ENCODE data around the gene SZRD1. TPM values are rescaled to one million over a fixed set of nuclear protein-coding genes. Genes with fewer than 3 reads are reported as not detected.
"Not testable (repeated sequence)": the region's sequence is repeated elsewhere in the genome, so short reads cannot be mapped to it uniquely, and the experiment has no call there.

SZRD1 gene
- total RNA-seq: 100 to 1,000 TPM; 172 to 204 TPM

- Mint-ChIP-seq H3K27me3 (no peaks in the 10 kb centered on the region), H3K4me3 (peak within 1 kb of the TSS; percentile 97), H3K27ac (peak within 1 kb of the TSS; percentile 98), H3K36me3 (ENCODE audit: low read depth) (peaks cover 34% of the 10 kb centered on the region), H3K4me1 (peaks cover 17% of the 10 kb centered on the region), H3K9me3 (no peaks in the 10 kb centered on the region)
- peak; percentile 84 for ATAC-seq (replicated peaks)
Measured at GRCh38 chr1:16366722-16367257, at the start of gene SZRD1. Gene SZRD1 (plus strand): TSS chr1:16367242. CDS start chr1:16367258, 16 bp downstream.

DNA sequence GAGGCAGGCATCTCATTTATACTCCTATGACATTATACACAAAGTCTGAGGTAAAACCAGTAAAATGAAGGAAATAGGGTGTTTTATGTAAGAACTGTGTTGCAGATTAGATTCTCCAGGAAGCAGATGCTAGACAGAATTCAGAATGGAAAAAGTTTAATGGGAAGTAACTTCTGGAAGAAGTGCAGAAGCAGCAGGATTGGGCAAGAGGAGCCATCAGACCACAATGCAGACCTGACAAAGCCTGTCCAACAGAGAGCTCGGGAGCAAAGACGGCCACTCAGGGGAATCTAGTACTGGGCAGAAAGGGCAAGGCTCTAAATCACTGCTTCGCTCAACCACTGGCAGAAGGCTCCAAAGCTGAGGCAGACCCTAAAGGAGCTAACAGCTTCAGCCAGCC, 48.5 kb upstream of the SZRD1 start:
- Mint-ChIP-seq H3K27ac (no peak overlapping the region), H3K27me3 (no peaks in the 10 kb centered on the region), H3K9me3 (no peaks in the 10 kb centered on the region), H3K4me1 (peaks cover 13% of the 10 kb centered on the region), H3K4me3 (no peak overlapping the region), H3K36me3 (ENCODE audit: low read depth) (peaks cover 46% of the 10 kb centered on the region)
- no peak for ATAC-seq (replicated peaks)

DNA sequence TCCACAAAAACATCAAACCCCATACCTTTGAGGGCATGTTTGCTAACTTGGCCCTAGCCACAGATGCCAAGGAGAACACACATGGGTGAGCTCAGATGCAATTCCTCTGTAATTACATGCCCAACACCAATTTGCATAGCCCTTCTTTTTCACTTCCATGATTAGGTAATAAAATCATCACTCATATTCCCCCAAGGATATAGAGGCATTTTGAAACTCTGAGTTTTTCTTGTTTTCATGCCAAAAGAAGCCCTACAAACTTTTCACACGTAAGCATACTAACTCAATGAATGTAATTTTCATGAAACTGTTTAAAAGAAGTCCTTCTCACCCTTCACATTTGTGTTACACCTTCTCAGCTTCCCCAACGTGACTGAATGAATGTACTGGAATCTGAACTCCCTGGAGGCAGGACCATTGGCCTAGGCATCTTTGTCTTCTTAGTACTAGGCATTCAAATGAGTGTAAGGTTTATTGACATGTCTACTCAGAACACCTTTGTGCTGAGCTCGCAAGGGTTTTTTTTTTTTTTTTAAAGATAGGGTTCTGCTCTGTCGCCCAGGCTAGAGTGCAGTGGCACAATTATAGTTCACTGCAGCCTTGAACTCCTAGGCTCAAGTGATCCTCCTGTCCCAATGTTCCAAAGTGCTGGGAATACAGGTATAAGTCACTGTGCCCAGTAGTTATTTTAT, 45.7 kb upstream of the SZRD1 start:
- no peak overlapping the region for H3K27ac Mint-ChIP-seq
- H3K36me3 Mint-ChIP-seq (ENCODE audit: low read depth): peaks cover 31% of the 10 kb centered on the region
- no peaks in the 10 kb centered on the region for H3K27me3 Mint-ChIP-seq
- no peak for ATAC-seq (replicated peaks)
- H3K4me3 Mint-ChIP-seq: no peak overlapping the region
- H3K9me3 Mint-ChIP-seq: no peaks in the 10 kb centered on the region
- peaks cover 13% of the 10 kb centered on the region for H3K4me1 Mint-ChIP-seq

GRCh38 chr1:16324456-16324890, 42.6 kb upstream of the SZRD1 start:
- Mint-ChIP-seq H3K27ac (no peak overlapping the region), H3K4me1 (peaks cover 4% of the 10 kb centered on the region), H3K27me3 (no peaks in the 10 kb centered on the region), H3K9me3 (no peaks in the 10 kb centered on the region), H3K4me3 (no peak overlapping the region), H3K36me3 (ENCODE audit: low read depth) (peaks cover 29% of the 10 kb centered on the region)
- ATAC-seq (replicated peaks): no peak

DNA sequence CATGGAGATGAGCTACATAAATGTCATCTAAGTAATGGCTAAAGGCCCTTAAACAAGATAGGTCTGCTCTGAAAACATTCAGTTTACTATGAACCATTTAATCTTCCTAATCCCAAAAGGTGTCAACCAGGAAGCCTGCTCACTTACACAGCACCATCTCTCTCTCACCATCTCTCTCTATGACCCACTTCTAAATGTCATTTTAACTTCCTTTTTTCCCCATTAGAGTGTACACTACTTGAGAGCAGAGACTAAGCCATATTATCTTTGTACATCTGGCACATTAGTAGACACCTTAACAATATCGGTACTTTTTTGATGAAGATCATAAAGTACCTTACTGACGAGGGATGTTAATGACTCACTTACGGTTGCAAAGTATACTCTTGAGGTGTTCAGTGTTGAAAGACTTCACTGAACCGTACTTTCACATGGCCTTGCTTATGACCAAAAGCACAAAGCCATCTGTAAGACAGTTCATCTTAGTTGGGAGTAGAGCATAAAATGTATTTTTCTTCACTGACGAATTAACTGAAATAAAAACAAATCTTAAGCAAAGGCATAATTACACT, 40.1 kb upstream of the SZRD1 start:
- H3K27ac Mint-ChIP-seq: peak overlapping the region; percentile 1
- no peaks in the 10 kb centered on the region for H3K27me3 Mint-ChIP-seq
- ATAC-seq (replicated peaks): no peak
- H3K4me3 Mint-ChIP-seq: no peak overlapping the region
- no peaks in the 10 kb centered on the region for H3K9me3 Mint-ChIP-seq
- H3K36me3 Mint-ChIP-seq (ENCODE audit: low read depth): peaks cover 29% of the 10 kb centered on the region
- peaks cover 4% of the 10 kb centered on the region for H3K4me1 Mint-ChIP-seq

DNA sequence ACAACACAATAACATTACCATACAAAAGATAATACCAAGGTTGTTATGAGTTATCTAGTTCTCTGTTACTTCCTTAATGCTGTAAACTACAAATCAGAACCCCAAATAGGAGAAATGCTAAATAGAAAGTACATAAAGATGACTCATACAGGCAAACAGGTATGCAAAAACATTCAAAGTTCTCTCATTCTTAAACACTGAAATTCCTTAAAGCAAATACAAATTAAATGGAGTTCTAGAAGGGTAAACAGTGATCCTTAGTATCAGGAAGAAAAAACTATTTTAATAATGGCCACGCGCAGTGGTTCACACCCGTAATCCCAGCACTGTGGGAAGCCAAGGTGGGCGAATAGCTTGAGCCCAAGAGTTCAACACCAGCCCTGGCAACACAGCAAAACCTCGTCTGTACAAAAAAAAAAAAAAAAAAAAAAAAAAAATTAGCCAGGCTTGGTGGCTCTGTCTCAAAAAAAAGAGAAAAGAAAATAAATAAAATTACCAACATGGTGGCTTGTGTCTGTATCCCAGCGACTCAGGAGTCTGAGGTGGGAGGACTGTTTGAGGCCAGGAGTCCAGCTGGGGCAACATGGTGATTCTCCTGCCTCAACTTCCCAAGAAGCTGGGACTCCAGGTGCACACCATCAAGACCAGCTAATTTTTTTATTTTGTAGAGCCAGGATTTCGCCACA, 32.2 kb upstream of the SZRD1 start:
- no peak for ATAC-seq (replicated peaks)
- H3K36me3 Mint-ChIP-seq (ENCODE audit: low read depth): peaks cover 12% of the 10 kb centered on the region
- peaks cover 9% of the 10 kb centered on the region for H3K4me1 Mint-ChIP-seq
- H3K27ac Mint-ChIP-seq: no peak overlapping the region
- H3K27me3 Mint-ChIP-seq: no peaks in the 10 kb centered on the region
- H3K4me3 Mint-ChIP-seq: no peak overlapping the region
- no peaks in the 10 kb centered on the region for H3K9me3 Mint-ChIP-seq

DNA sequence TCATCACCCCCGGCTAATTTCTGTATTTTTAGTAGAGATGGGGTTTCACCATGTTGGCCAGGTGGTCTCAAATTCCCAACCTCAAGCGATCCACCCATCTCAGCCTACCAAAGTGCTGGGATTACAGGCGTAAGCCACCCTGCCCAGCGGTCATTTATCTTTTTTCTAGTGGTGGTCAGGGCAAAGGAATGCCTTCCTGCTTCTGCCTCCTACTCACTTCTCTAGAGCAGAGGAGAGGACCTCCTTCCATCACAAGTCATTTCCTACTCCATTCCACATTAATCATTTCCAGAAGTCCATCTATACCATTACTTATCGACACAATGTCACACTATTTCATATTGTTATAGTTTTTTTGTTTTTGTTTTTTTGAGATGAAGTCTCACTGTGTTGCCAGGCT, 28.1 kb upstream of the SZRD1 start:
- Mint-ChIP-seq H3K27me3 (no peaks in the 10 kb centered on the region), H3K9me3 (no peaks in the 10 kb centered on the region), H3K4me1 (peaks cover 9% of the 10 kb centered on the region), H3K27ac (no peak overlapping the region), H3K36me3 (ENCODE audit: low read depth) (peaks cover 37% of the 10 kb centered on the region), H3K4me3 (no peak overlapping the region)
- no peak for ATAC-seq (replicated peaks)

DNA sequence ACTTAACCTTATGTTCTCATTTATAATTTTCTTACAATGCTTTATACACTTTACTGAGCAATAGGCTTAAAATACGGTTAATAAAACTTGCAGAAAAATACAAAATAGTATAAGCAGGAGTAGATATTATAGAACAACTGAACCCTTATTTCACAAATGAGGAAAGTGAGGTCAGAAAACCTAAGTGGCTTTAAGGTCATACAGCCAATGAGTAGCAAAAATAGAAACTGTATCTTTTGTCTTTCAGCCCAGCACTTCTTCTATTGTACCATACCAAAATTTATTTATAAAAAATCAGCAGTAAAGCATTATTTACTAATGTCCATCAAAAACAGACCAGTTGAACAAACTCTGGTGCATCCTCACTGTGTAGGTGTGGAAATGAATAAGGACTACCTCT, 26.4 kb upstream of the SZRD1 start:
- no peaks in the 10 kb centered on the region for H3K27me3 Mint-ChIP-seq
- peaks cover 6% of the 10 kb centered on the region for H3K4me1 Mint-ChIP-seq
- no peak overlapping the region for H3K4me3 Mint-ChIP-seq
- no peaks in the 10 kb centered on the region for H3K9me3 Mint-ChIP-seq
- no peak overlapping the region for H3K27ac Mint-ChIP-seq
- ATAC-seq (replicated peaks): no peak
- peaks cover 33% of the 10 kb centered on the region for H3K36me3 Mint-ChIP-seq (ENCODE audit: low read depth)

- H3K27ac Mint-ChIP-seq: no peak overlapping the region
- peaks cover 6% of the 10 kb centered on the region for H3K4me1 Mint-ChIP-seq
- H3K4me3 Mint-ChIP-seq: no peak overlapping the region
- H3K36me3 Mint-ChIP-seq (ENCODE audit: low read depth): peaks cover 33% of the 10 kb centered on the region
- no peak for ATAC-seq (replicated peaks)
- H3K27me3 Mint-ChIP-seq: no peaks in the 10 kb centered on the region
- no peaks in the 10 kb centered on the region for H3K9me3 Mint-ChIP-seq
Measured at GRCh38 chr1:16342331-16343062, 24.5 kb upstream of the SZRD1 start.

DNA sequence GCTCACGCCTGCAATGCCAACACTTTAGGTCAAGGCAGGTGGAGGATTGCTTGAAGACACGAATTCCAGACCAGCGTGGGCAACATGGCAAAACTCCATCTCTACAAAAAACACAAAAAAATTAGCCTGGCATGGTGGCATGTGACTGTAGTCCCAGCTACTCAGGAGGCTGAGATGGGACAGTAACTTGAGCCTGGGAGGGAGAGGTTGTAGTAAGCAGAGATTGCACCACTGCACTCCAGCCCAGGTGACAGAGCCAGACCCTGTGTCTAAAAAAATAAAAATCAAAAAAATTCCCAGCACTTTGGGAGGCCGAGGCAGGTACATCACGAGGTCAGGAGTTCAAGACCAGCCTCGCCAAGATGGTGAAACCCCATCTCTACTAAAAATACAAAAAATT, 23.8 kb upstream of the SZRD1 start:
- not testable (repeated sequence) for H3K27ac Mint-ChIP-seq; H3K4me3 Mint-ChIP-seq; H3K9me3 Mint-ChIP-seq; H3K4me1 Mint-ChIP-seq; H3K27me3 Mint-ChIP-seq; ATAC-seq (replicated peaks)
- H3K36me3 Mint-ChIP-seq (ENCODE audit: low read depth): peaks cover 33% of the 10 kb centered on the region

- no peaks in the 10 kb centered on the region for H3K9me3 Mint-ChIP-seq
- ATAC-seq (replicated peaks): no peak
- no peak overlapping the region for H3K27ac Mint-ChIP-seq
- H3K4me3 Mint-ChIP-seq: no peak overlapping the region
- H3K36me3 Mint-ChIP-seq (ENCODE audit: low read depth): peaks cover 12% of the 10 kb centered on the region
- H3K4me1 Mint-ChIP-seq: peaks cover 11% of the 10 kb centered on the region
- no peaks in the 10 kb centered on the region for H3K27me3 Mint-ChIP-seq
Measured at GRCh38 chr1:16348414-16349182, 18.4 kb upstream of the SZRD1 start.

DNA sequence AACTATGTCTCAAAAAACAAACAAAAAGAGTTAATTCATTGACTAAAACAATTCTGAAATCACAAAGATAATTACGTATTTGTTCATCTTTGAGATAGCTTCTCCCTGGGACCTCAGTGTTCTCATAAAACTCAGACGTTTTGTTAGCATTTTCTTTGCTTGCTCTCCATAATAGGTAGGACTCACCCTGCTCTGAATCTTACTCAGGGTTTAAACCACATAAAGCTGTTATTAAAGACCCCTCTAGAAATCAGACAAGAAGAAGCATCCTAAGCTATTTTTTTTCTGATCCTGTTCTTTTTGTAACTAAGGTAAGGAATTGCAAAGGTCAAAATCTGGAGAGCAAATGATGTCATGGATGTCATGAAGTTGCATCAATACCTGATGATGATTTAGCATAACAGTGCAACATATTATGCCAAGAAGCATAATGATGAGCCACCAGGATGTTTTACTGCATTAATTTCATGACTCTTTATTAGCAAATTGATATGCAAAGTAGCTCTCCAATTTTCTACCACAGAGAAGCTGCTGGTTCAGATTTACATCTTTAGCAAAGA, 17.1 kb upstream of the SZRD1 start:
- Mint-ChIP-seq H3K9me3 (no peaks in the 10 kb centered on the region), H3K36me3 (ENCODE audit: low read depth) (peaks cover 12% of the 10 kb centered on the region), H3K27ac (no peak overlapping the region), H3K27me3 (no peaks in the 10 kb centered on the region), H3K4me1 (peaks cover 11% of the 10 kb centered on the region), H3K4me3 (peak overlapping the region; percentile 94)
- no peak for ATAC-seq (replicated peaks)

DNA sequence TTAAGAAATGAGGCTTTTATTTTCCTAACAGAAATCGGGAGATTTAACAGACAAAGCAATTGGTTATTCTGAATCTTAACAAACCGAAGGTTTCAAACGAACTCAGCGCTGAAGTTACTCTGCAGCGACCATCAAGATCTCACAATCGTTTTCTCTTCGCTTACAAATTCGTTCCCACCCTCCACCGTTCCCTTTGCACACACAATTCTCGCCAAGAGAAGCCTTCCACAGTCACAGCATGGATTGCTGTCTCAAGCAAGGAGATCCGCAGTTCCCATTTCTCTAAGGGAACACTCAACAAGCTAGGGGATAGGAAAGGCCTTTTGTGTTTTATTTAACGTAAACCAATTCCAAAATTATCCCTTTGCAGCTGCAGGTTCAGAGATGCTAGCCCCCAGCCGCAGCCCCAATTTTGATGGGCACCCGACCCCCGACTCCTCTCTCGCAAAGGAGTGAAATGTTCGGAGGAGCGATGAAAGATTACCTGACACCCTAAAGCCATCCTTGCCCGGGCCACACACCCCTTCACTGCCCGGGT, 15.5 kb upstream of the SZRD1 start:
- Mint-ChIP-seq H3K27me3 (no peaks in the 10 kb centered on the region), H3K36me3 (ENCODE audit: low read depth) (peaks cover 12% of the 10 kb centered on the region), H3K27ac (peak overlapping the region; percentile 87), H3K9me3 (no peaks in the 10 kb centered on the region), H3K4me3 (peak overlapping the region; percentile 94), H3K4me1 (peaks cover 11% of the 10 kb centered on the region)
- no peak for ATAC-seq (replicated peaks)
